HCT116 (cell line): Measurements from ENCODE around the gene RFTN1. TPM values are rescaled to one million over a fixed set of nuclear protein-coding genes. Genes with fewer than 3 reads are reported as not detected.

Experiments
- ATAC-seq: fragments of 200-7000 bp; cut with Tn5 transposase; 2 replicates; pipeline ENCODE4 v1.9.1; 2020; ENCODE audit warnings: mild to moderate bottlenecking, moderate library complexity
- BruUV-seq: library from RNA; stranded (reverse); fragments of 400-500 nt; replicated peaks from 2 replicates; lab custom pipeline; 2021; lab: Mats Ljungman, UMichigan
- CTCF ChIA-PET: fragments of 300-600 bp; sonication (Branson Sonifier 250); formaldehyde crosslinking; loops from one replicate; lab custom pipeline; 2021; ENCODE audit warnings: antibody characterized with exemption; lab: Charles Lee
- POLR2A ChIA-PET: fragments of 300-600, 350-600 bp; sonication (Branson Sonifier 250); formaldehyde crosslinking; loops from one replicate; lab custom pipeline; 2021; ENCODE audit warnings: antibody characterized with exemption; lab: Charles Lee
- RAD21 ChIA-PET, 2 experiments: fragments of 300-600 bp; sonication (Branson Sonifier 250); formaldehyde crosslinking; loops; one replicate each; lab custom pipeline; 2023; ENCODE audit warnings: low total read pairs in 2 of 2; ENCODE audit not compliant: uncharacterized antibody in 2 of 2, unreplicated experiment in 2 of 2, low non-redundant PET in 1 of 2; lab: Charles Lee
- DNase-seq: peaks from one replicate; pipeline ENCODE4 v3.0.0-alpha.2; 2010; ENCODE audit warnings: low read depth, low spot score
- H2AFZ ChIP-seq: fragments of 200-600 bp; shearing (Covaris generic), sonication (generic); 2 replicates; pipeline ENCODE4 v1.6.1; 2017; ENCODE audit warnings: low read depth, mixed run types, mixed read lengths, antibody characterized with exemption, low read length; ENCODE audit not compliant: poor library complexity, severe bottlenecking
- H3K27ac ChIP-seq: 2 replicates; pipeline ENCODE4 v1.5.1; 2012; ENCODE audit warnings: low read depth, low read length
- H3K27me3 ChIP-seq: fragments of 200-600 bp; sonication (generic); 2 replicates; pipeline ENCODE4 v1.6.1; 2016; ENCODE audit warnings: mixed run types, low read length, mixed read lengths; ENCODE audit not compliant: insufficient read depth
- H3K36me3 ChIP-seq, 2 experiments: fragments of 200-500 bp in 1 of 2; fragments of 200-600 bp in 1 of 2; sonication (Bioruptor generic) in 1 of 2; sonication (generic) in 1 of 2; 2 replicates each; pipeline versions ENCODE4 v1.5.1 to v1.6.1; 2014 to 2016; ENCODE audit warnings: low read length in 2 of 2, inconsistent platforms in 1 of 2, mixed read lengths in 1 of 2, mixed run types in 1 of 2; ENCODE audit not compliant: insufficient read depth in 2 of 2, control insufficient read depth in 1 of 2
- H3K4me1 ChIP-seq, 2 experiments: fragments of 200-600 bp in 1 of 2; sonication (generic) in 1 of 2; 2 replicates each; pipeline versions ENCODE4 v1.5.1 to v1.6.1; 2012 to 2017; ENCODE audit warnings: low read length in 2 of 2, inconsistent platforms in 1 of 2, mild to moderate bottlenecking in 1 of 2, mixed read lengths in 1 of 2, mixed run types in 1 of 2, moderate library complexity in 1 of 2; ENCODE audit not compliant: insufficient read depth in 2 of 2, control insufficient read depth in 1 of 2
- H3K4me2 ChIP-seq: fragments of 200-600 bp; sonication (generic); 2 replicates; pipeline ENCODE4 v1.6.1; 2017; ENCODE audit warnings: mixed run types, low read length, mixed read lengths
- H3K4me3 ChIP-seq, 2 experiments: fragments of 200-600 bp in 1 of 2; sonication (generic) in 1 of 2; replicated peaks in 1 of 2; 2 replicates each; pipeline ENCODE4 v1.5.1; 2011 to 2016; ENCODE audit warnings: low read length in 2 of 2, control low read depth in 1 of 2, low read depth in 1 of 2, mild to moderate bottlenecking in 1 of 2, mixed read lengths in 1 of 2, mixed run types in 1 of 2
- H3K79me2 ChIP-seq: fragments of 200-600 bp; sonication (generic); 2 replicates; pipeline ENCODE4 v1.6.1; 2017; ENCODE audit warnings: mild to moderate bottlenecking, mixed run types, low read length, moderate library complexity, mixed read lengths; ENCODE audit not compliant: insufficient read depth
- H3K9ac ChIP-seq: fragments of 200-600 bp; sonication (generic); 2 replicates; pipeline ENCODE4 v1.6.1; 2016; ENCODE audit warnings: low read length, mixed read lengths
- H3K9me2 ChIP-seq: fragments of 200-600 bp; sonication (generic), shearing (Covaris generic); 2 replicates; pipeline ENCODE4 v1.6.1; 2017; ENCODE audit warnings: mixed run types, mild to moderate bottlenecking, moderate library complexity; ENCODE audit not compliant: insufficient read depth
- H3K9me3 ChIP-seq, 2 experiments: fragments of 200-500 bp in 1 of 2; fragments of 200-600 bp in 1 of 2; sonication (Bioruptor generic) in 1 of 2; sonication (generic) in 1 of 2; 2 replicates each; pipeline ENCODE4 v1.6.1; 2014 to 2017; ENCODE audit warnings: low read length in 2 of 2, mixed read lengths in 2 of 2, inconsistent platforms in 1 of 2, low read depth in 1 of 2, mild to moderate bottlenecking in 1 of 2, mixed run types in 1 of 2, moderate library complexity in 1 of 2; ENCODE audit not compliant: control insufficient read depth in 1 of 2, insufficient read depth in 1 of 2
- H4K20me1 ChIP-seq: fragments of 200-600 bp; sonication (generic), shearing (Covaris generic); 2 replicates; pipeline ENCODE4 v1.6.1; 2017; ENCODE audit warnings: mixed run types, mild to moderate bottlenecking, moderate library complexity; ENCODE audit not compliant: insufficient read depth
- CBX3 ChIP-seq: IDR thresholded peaks from 2 replicates; pipeline ENCODE4 v1.6.1; 2012; ENCODE audit warnings: low read depth
- CEBPB ChIP-seq: IDR thresholded peaks from 2 replicates; pipeline ENCODE4 v1.6.1; 2012; ENCODE audit warnings: low read depth
- EZH2 ChIP-seq: fragments of 200-600 bp; sonication (generic); IDR thresholded peaks from 2 replicates; pipeline ENCODE4 v1.6.1; 2017; ENCODE audit warnings: antibody characterized with exemption, mixed run types
- EZH2phosphoT487 ChIP-seq: fragments of 200-600 bp; IDR thresholded peaks from 2 replicates; pipeline ENCODE4 v1.6.1; 2018; ENCODE audit warnings: antibody characterized with exemption, borderline replicate concordance
- FOSL1 ChIP-seq: IDR thresholded peaks from 2 replicates; pipeline ENCODE4 v1.6.1; 2012; ENCODE audit warnings: low read depth
- JUND ChIP-seq: IDR thresholded peaks from 2 replicates; pipeline ENCODE4 v1.6.1; 2012
- POLR2A ChIP-seq: IDR thresholded peaks from 2 replicates; pipeline ENCODE4 v1.7.0; 2011; ENCODE audit warnings: borderline replicate concordance; ENCODE audit not compliant: insufficient read depth, insufficient read length; ENCODE audit errors: extremely low read depth
- POLR2AphosphoS5 ChIP-seq: IDR thresholded peaks from 2 replicates; pipeline ENCODE4 v1.6.1; 2011; ENCODE audit warnings: mild to moderate bottlenecking, low read depth, low read length, moderate library complexity
- ZFX ChIP-seq: fragments of 450-650 bp; IDR thresholded peaks from 2 replicates; pipeline ENCODE4 v1.6.1; 2017
- intact Hi-C: fragments of 100-400 bp; cut with micrococcal nuclease; formaldehyde crosslinking; loops from 2 replicates; pipeline ENCODE4 v1.10.0; 2022
- total RNA-seq: library from RNA; stranded (reverse); gene quantifications from one replicate; pipeline ENCODE4 v1.2.1, GENCODE V29; 2021; ENCODE audit not compliant: unreplicated experiment
- TF ChIP-seq, protein P1 (sequence below): IDR thresholded peaks from 2 replicates; pipeline ENCODE4 v1.6.1; 2012
- TF ChIP-seq, protein P2 (sequence below): IDR thresholded peaks from 2 replicates; pipeline ENCODE4 v1.6.1; 2012

The RFTN1 gene
- total RNA-seq, 1 experiment from 2014 or later = 3.9 TPM

DNA sequence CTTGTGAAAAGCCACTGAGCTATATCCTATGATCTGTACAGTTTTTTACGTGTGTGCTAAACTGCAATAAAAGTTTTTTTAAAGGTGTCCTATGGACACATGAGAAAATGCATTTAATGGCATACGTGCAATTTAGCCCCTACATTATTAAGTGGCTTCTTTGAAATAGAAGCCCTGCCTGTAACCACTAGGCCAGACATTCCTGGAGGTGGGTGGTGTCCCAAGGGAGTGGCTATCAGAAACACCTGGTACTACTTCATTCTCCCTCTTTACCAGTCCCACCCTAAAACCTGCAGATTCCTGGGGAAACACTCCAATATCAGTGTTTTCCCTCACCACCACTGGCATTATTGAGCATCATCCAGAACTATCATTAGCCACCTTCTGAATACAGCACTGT lies 148.5 kb downstream of the RFTN1 start:
- Histone ChIP-seq H3K4me3 (no peak overlapping the region), H3K9me2 (no peaks in the 10 kb centered on the region), H3K4me1 (peaks cover 0 to 8% of the 10 kb centered on the region in 2 experiments; a peak in 1 of 4 replicates), H3K27me3 (no peaks in the 10 kb centered on the region), H3K9me3 (no peaks in the 10 kb centered on the region), H4K20me1 (no peaks in the 10 kb centered on the region), H3K79me2 (no peaks in the 10 kb centered on the region), H3K36me3 (no peaks in the 10 kb centered on the region)
- DNase-seq (no peak), ATAC-seq (no peak)
- no TSS peak for BruUV-seq
- ChIA-PET RAD21 (no interaction called here), CTCF (no interaction called here)
- intact Hi-C loops = no loop called here
- TF ChIP-seq FOSL1 (no peak), ZFX (no peak)
- TF ChIP-seq, all 23 proteins: peak for 0
- Histone ChIP-seq H3K4me2 (no peak overlapping the region), H3K27ac (no peak overlapping the region), H2AFZ (no peak overlapping the region), H3K9ac (no peak overlapping the region)
- POLR2A ChIA-PET = no interaction called here

DNA sequence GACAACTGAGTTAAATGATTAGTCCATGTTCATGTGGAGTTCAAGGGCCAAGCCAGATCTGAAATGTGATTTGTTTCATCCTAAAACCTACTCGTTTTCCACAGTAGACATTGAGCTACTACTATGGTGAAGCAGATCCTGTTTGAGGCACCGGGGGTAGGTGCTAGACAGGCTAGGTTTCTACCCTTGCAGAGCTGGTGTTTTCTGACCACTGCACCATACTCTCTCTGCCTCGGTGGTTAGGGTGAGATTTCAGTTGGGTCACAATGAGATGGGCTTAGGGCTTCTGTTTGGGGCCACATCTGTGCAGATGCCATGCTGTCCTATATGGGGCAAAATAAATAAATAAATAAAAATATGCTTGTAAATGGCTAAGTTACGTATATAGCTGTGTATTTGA lies 149.2 kb downstream of the RFTN1 start:
- no peaks in the 10 kb centered on the region for H4K20me1 ChIP-seq
- no peak for TF ChIP-seq EZH2phosphoT487
- TF ChIP-seq CEBPB = no peak
- TF ChIP-seq CBX3 = no peak
- TF ChIP-seq, protein P1, sequence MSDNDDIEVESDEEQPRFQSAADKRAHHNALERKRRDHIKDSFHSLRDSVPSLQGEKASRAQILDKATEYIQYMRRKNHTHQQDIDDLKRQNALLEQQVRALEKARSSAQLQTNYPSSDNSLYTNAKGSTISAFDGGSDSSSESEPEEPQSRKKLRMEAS = no peak
- TF ChIP-seq EZH2 = no peak
- no peak for TF ChIP-seq FOSL1
- no peak for TF ChIP-seq JUND
- no peak for TF ChIP-seq POLR2AphosphoS5
- TF ChIP-seq, protein P2, sequence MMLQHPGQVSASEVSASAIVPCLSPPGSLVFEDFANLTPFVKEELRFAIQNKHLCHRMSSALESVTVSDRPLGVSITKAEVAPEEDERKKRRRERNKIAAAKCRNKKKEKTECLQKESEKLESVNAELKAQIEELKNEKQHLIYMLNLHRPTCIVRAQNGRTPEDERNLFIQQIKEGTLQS = no peak
- no peak for TF ChIP-seq POLR2A
- peaks cover 0 to 3% of the 10 kb centered on the region in 2 experiments; a peak in 1 of 4 replicates for H3K4me1 ChIP-seq
- DNase-seq (no peak), ATAC-seq (no peak)
- H3K4me2 ChIP-seq = no peak overlapping the region
- H3K79me2 ChIP-seq = no peaks in the 10 kb centered on the region
- no peak overlapping the region for H3K4me3 ChIP-seq
- no peaks in the 10 kb centered on the region for H3K36me3 ChIP-seq
- RAD21 ChIA-PET = no interaction called here
- intact Hi-C loops = no loop called here
- no peaks in the 10 kb centered on the region for H3K9me3 ChIP-seq
- POLR2A ChIA-PET = no interaction called here
- no peaks in the 10 kb centered on the region for H3K9me2 ChIP-seq
- CTCF ChIA-PET = no interaction called here
- H3K27ac ChIP-seq = no peak overlapping the region
- no peaks in the 10 kb centered on the region for H3K27me3 ChIP-seq
- no TSS peak for BruUV-seq
- H3K9ac ChIP-seq = no peak overlapping the region
- H2AFZ ChIP-seq = no peak overlapping the region
